Astrocyte (in vitro differentiated cells and primary cell): ENCODE results near the gene APOA1.

Source experiments
- CTCF ChIP-seq: IDR thresholded peaks from 2 replicates; pipeline ENCODE4 v1.5.1; 2011; ENCODE audit warnings: low read depth, mild to moderate bottlenecking, inconsistent platforms, low read length, moderate library complexity; ENCODE audit not compliant: insufficient read depth
- EZH2 ChIP-seq: IDR thresholded peaks from 2 replicates; pipeline ENCODE4 v1.6.1; 2012; ENCODE audit warnings: mild to moderate bottlenecking, low read length, inconsistent platforms; ENCODE audit not compliant: insufficient read depth

- TF ChIP-seq EZH2, result no peak
- TF ChIP-seq CTCF, result no peak
Measured at GRCh38 chr11:116840746-116841296, 3.4 kb upstream of the APOA1 start.
